Endothelial cell of hepatic sinusoid (primary cell): ENCODE results near the gene PNPLA3.

ENCODE experiments used
- in situ Hi-C: cut with HindIII; loops from 2 replicates; pipeline ENCODE4 v1.10.0; 2017; ENCODE audit warnings: low sequenced_read_pairs

Gene PNPLA3

DNA sequence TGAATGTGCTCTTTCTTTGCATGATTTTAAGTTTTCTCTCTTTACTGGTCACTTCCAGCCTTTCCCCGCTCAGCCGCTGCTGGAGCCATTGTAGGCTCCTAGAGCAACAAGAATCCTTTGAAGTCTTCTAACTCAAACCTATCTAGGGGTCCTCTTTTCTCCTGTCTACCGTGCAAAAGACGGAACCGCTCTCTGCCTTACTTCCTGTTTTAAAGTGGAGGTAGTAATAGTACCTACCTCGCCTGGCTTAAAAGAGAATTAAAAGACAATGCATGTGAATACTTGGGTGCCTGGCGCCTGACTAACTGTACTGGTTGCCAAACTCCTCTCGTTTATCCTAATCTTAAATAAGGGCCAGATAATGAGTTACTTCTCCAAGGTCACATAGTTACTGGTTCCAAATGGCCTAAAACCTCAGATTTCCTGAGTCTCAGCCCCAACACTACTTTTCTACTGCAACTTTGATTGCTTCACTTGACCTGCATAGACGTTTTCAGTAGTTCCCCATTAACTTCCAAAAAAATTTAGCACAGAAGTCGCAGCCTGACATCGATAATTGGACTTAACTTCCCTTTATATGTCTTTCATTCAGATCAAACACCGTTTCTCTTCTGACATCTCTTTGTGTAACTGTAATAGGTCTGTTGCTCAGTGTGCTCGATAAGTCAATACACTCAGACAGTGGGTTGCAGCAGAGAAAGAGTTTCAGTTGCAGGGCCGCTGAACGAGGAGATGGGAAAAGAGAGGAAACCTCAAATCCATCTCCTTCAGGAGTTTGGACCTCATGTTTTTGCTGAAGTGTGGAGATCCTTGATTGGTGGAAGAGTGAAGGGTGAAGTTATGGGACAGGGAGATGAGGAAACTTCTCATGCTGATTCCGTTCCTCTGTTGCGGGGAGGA is 32.5 kb downstream of the PNPLA3 start:
- in situ Hi-C loops: no loop called here

DNA sequence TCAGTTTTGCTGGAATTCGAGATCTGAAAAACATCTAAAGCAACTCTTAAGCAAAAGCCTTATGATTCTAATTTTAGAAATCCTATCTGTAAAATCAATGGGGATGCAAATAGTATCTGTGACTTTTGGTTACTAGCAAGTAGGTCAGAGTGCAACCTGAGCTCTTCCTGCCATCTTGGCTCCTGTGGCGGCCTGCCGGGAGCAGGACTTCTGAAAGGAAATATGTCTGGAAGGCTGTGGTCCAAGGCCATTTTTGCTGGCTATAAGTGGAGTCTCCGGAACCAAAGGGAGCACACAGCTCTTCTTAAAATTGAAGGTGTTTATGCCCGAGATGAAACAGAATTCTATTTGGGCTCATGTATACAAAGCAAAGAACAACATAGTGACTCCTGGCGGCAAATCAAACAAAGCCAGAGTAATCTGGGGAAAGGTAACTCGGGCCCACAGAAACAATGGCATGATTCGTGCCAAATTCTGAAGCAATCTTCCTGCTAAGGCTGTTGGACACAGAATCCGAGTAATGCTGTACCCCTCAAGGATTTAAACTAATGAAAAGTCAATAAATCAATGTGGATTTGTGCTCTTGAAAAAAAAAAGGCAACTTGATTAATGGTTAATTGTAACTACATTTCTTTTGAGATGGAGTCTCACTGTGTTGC is 33.3 kb downstream of the PNPLA3 start:
- in situ Hi-C loops: no loop called here

DNA sequence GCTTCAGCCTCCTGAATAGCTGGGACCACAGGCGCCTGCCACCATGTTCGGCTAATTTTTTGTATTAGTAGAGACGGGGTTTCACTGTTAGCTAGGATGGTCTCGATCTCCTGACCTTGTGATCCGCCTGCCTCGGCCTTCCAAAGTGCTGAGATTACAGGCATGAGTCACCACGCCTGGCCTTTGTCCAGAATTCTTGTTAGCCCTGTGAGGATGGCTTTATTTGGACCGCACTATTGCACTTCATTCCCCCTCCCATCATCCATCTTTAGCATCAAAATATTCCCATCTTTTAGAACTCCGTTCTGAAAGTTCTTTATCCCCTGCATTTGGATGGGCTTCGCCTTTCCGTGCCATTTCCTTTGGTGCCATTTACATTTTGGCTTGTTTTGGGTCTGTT is 34.3 kb downstream of the PNPLA3 start:
- in situ Hi-C loops: no loop called here

DNA sequence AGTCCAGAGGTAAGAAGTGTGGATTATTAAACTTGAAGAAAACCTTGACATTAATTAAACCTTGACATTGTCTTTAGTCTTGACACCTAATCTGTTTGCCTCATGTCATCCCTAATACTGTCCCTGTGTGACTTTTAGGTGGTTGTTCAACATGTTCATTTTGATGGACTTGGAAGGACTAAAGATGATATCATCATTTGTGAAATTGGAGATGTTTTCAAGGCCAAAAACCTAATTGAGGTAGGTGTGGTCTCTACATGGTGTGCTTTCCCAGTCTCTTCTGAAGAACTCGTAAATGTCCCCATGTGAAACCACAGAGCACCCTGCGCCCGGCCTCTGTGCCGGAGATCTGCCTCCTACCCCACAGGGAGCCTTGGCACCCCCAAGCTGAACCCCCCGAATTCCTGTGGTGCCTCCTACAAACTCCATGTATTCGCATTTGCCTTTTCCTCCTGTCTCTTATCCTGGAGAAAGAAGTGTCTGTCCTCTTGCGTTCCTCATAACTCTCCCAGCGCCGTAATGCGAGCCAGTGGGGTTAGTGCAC is 40.8 kb downstream of the PNPLA3 start:
- in situ Hi-C loops: no loop called here

DNA sequence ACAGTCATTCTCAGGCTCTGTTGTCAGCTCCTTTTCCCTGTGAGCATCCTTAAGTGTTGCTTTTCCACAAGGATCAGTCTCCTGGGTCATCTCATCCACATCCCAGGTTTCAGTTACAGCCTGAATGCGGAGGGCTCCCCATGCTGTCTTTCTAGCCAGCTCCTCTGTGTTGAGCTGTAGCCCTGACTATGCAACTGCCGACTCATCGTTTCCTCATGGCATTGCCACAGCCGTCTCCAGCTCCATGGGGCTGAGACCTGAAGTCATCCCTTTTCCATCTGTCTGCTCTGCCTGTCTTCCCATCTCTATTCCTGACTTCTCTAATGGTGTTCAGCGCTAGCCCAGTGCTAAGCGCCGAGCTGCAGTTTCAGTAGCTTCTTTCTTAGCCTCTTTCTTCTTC is 43.5 kb downstream of the PNPLA3 start:
- in situ Hi-C loops: no loop called here

DNA sequence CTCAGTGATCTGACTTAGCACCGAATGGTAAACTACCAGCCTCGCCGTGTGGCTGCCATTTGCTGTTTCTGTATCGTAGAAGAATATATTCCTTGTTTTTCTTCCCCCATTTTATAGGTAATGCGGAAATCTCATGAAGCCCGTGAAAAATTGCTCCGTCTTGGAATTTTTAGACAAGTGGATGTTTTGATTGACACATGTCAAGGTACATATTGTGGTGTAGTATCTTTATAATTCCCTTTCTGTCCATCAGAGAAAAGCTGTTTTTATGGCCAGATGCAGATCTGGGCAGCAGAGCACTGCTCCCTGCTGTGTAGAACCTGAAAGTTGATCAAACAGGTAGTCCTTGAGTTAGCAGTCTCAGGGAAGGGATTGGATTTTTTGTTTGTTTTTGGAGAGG is 45.0 kb downstream of the PNPLA3 start:
- in situ Hi-C loops: no loop called here

DNA sequence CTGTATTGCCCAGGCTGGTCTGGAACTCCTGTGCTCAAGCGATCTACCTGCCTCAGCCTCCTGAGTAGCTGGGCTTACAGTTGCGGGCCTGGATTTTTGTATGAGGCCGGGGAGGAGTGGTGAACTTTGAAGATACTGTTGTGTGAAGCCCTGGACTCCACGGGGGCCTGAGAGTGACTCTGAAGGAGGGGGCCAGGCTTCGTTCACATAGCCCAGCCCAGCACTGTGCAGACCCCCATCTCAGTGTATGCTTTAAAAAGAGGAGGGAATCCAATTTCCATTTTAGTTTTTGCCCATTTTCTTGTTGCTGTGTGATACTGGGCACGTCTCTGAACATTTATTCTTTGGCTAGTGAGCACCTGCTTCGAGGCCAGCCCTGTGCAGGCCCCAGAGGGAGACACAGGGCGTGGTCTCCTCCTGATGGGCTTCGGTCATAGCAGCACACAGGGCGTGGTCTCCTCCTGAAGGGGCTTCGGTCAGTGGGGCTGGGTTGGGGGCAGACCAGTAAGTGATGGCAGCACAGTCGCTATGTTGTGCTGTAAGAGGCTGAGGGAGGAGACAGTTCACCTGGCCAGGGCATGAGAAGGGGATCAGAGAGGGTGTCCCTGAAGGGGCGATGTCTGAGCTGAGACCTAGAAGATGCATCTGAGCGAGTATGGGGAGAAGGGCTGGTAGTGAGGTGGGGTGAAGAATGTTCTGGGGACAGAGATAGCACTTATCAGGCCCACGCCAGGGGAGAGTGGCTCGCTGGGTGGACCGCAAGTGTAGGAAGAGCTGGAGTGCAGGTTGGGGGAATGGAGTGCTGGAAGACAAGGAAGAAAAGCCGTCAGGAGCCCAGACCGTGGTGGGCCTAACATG is 45.6 kb downstream of the PNPLA3 start:
- in situ Hi-C loops: no loop called here

DNA sequence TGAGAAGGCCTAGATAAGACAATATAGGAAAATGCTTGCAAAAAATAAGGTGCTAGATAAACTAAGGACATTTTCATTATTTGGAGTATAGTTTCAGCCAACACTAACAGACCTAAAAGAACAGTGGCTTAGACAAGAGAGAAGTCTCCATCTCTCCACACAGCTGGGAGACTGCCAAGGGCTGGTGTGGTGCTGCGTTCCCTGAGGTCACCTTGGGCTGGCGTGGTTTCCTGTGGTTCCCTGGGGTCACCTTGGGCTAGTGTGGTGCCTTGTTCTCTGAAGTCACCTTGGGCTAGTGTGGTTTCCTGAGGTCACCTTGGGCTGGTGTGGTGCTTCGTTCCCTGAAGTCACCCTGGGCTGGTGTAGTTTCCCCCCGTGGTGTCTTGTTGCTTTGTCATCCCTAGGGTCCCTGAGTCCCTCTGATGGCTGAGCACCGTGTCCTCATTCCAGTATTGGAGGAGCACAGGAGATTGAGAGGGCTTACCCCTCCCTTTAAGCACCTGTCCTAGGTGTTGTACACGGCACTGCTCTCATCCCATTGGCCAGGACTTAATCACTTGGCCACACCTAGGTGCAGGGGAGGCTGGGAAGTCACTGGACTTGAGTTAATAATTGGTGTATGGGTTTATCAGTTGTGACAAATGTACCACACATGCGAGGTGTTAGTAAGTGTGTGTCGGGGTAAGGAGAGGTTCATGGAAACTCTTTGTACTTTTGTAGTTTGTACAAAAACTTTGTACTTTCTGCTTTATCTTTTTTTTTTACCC is 46.6 kb downstream of the PNPLA3 start:
- in situ Hi-C loops: loop anchor here (5.0 kb wide), 1 partner anchor 83 kb away; no protein-coding TSS in a partner anchor

DNA sequence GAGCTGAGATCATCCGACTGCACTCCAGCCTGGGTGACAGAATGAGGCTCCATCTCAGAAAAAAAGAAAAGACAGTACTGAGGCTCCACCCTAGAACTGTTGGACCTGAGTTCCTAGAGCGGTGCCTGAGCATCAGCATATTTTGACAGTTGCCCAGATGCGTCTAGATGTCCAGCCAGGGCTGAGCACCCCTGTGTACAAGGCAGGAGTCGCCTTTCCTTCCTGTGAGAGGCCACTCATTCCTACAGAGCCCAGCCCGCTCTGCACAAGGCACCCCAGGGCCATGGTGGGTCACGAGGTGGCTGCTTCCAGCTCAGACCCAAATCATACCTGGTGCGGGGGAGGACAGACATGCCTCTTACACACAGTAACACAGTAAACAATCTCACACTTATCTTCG is 47.5 kb downstream of the PNPLA3 start:
- in situ Hi-C loops: loop anchor here (5.0 kb wide), 1 partner anchor 84 kb away; no protein-coding TSS in a partner anchor

DNA sequence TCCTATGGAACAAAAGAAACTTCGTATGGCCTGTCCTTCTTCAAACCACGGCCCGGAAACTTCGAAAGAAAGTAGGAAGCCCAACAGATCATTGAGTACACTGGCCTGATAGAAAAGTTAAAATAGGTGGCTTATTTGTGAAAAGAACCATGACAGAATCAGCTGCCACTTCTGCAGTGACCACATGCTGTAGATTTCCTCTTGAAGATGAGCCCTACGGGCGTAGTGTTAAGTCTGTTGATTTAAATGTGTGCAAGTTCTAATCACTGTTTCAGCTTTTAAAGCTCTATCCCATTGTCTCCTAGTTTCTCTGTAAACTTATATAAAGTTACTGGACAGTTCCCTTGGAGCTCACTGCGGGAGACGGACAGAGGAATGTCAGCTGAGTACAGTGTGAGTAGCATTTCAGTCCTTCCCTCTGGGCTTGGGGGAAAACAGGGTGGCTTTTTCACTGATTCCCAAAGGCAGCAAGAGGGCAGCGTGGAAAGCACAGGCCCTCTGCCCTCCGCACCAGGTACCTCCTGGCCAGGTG is 49.4 kb downstream of the PNPLA3 start:
- in situ Hi-C loops: loop anchor here (5.0 kb wide), 1 partner anchor 86 kb away; no protein-coding TSS in a partner anchor

DNA sequence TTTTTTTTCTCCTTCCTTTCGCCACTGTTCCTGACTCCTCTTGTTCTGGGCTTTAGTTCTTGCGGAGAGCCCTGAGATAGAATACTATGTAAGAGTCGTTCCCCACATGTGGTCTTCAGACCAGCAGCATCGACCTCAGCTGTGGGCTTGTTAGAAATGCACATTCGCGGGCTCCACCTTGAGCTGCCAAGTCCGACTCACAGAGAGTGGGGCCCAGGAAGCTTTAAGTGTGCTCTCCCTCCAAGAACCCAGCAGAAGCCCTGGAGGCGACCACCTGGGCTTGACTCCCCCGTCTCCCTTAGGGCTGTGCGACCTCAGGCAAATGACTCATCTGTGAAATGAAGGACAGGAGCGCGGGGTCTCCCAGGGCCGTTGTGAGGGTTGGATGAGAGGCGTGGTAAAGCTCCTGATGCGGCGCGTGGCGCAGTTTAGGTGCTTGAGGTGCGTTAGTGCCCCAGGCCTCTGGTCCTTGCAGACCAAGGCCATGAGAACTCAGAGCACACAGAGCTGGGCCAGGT is 50.5 kb downstream of the PNPLA3 start:
- in situ Hi-C loops: loop anchor here (5.0 kb wide), 1 partner anchor 87 kb away; no protein-coding TSS in a partner anchor

DNA sequence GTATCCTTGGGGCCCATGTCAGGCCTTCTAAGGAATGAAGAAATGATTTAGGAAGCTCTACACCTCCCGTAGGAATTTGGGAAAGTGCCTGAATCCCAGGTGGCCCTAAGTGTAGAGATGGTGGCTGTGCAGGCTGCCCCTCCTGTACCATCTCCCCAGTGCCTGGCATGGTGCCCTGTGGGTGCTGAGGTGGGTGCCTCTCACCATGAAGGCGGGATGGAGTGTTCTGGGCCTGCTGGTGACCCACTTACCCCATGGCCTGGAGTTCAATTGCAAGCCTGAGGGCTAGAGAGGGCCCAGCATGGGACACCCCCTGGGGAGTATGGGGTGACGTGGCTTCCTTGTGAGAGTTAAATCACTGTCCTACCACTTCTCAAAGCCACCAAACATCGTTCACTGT is 51.4 kb downstream of the PNPLA3 start:
- in situ Hi-C loops: no loop called here

DNA sequence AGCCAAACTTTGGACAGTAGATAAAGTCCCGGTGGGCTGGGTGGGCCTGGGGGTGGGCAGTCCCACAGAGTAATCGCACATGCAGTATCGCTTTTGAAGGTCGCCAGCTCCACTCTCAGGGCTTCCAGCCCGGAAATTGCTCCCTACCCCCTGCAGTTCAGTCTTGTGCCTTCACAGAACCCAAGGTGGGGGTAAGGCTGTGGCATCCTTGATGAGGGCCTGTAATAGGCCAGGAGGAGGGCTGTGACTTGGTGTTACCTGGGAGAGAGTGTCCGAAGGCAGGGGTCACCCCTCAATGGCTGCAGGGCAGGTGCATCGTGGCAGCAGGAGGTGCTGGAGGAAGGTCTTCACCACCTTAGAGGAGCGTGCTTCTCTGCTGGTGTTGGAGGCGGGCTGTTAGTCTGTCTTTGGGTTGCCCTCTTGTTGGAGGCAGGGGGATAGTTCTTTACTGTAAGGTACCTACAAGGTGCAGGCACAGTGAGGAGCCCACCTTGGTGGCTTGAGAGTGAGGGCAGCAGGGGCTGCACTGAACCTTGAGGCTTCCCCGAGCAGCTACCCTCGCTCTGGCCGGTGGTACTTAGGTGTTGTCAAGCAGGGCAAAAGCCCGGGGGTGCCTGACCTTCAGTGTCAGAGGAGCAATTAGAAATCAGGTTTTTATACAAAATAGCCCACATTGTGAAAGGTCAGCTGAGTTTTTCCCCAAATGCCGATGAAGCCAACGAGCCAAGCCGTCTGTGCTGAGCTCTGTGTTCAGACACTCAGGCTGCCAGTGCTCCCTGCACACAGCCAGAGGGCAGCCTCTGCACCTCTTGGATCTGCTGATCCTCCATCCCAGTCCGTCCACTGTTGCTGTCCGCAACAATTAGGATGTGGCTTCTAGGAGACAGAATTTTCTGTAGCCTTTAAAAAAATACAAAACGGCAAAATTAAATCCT is 53.5 kb downstream of the PNPLA3 start:
- in situ Hi-C loops: no loop called here

DNA sequence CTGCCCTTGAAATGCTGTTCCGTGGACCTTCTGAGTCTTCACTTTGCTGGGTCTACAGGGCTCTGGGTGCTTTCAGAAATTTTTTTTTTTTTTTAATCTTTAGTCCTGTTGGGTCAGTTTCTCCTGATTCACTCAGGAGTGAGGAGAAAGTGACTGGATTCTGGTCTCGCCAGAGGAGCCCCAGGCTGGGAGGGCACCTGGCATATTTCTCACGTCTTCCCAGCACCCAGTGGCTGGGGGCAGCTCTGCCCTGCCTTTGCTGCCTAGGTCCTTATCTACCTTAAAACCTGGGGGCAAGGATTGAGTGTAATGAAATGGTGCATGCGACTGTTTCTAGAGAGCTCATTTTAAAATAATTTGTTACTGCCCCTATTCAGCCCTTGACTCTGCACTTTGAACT is 55.0 kb downstream of the PNPLA3 start:
- in situ Hi-C loops: no loop called here

DNA sequence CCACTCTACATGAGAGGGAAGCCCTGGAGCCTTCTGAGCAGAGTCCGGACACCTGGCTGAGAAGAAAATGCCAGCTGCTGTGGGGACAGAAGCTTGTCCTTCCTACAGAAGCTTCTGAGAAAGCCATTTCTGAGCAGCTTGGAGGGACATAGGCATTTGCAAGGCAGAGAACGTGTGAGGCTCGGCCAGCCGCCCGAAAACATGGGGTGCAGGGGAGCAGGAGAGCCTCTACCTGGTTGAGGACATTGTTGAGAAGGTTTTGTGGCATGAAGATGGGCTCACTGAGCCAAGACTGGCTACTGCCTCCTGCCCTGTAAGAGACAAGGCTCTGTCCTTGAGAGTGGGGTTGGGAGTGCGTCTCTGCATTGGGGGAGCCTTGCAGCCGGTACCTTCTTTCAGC is 57.0 kb downstream of the PNPLA3 start:
- in situ Hi-C loops: no loop called here

DNA sequence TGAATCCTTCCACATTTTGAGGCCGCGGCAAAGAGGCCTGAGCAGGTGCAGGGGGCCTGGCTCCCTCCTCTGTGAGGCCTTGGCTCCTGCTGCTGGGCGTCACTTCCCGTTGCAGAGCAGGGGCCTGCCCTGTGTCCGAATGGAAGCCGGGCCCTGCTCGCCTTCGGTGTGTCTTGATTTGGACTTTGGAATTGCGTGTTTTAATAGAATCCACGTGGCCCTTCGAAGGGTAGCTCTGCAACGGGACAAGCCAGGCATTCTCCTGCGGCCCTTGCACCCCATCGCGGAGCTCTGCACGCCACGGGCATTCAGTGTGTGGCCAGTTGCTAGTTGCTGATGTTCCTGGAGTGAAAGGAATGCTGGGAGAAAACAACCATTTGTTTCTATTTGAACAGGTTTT is 57.4 kb downstream of the PNPLA3 start:
- in situ Hi-C loops: no loop called here

DNA sequence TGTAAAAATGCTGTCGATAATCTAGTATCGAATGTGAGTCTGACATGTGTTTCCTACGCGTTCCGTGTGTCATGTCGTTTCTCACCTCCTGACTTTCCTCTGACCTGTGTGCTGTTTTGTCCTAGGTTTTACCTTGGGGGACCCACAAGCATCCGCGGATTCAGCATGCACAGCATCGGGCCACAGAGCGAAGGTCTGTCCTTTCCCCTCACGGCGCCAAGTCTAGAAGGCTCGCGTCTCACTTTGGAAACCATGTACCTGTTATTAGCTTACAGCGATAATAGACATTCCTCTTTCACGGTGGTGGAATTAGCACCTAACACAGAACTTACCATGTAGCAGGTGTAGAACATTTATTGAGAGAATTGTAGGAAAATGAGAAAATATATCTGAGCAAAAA is 60.2 kb downstream of the PNPLA3 start:
- in situ Hi-C loops: no loop called here

DNA sequence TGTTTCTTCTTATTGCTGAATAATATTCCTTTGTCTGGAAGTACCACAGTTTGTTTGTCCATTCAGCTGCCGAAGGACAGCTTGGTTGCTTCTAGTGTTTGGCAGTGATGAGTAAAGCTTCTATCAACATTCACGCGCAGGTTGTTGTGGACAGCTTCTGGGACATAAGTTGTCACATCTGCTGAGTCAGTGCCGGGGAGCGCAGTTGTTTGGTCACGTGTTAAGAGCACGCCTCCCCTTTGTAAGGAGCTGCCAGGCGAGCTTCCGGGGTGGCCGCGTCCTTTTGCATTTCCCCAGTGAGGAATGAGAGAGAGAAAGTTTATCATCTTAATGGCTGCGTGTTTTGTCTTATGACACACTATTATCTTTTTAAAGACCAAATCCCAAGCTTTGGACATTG is 61.9 kb downstream of the PNPLA3 start:
- in situ Hi-C loops: loop anchor here (5.0 kb wide), 1 partner anchor 37 kb away; the partner anchor contains the start of gene PARVB
